Esophagus squamous epithelium (tissue), 5 donors: ENCODE data around the gene SNX14. TPM values are rescaled to one million over a fixed set of nuclear protein-coding genes. Genes with fewer than 3 reads are reported as not detected.

Experiments used
- DNase-seq: peaks from one replicate; lab custom pipeline; 2025; lab: John Stamatoyannopoulos, UW
- H3K27ac ChIP-seq, 4 donors: fragments of 200-600 bp; sonication (generic); one replicate each; pipeline ENCODE4 v1.5.1; 2016 to 2019; ENCODE audit warnings: mild to moderate bottlenecking in 1 of 4
- H3K27me3 ChIP-seq, 4 donors: fragments of 200-600 bp; sonication (generic); 1 replicate in 3 of 4; 2 replicates in 1 of 4; pipeline versions ENCODE4 v1.5.1 to v1.6.0; 2017 to 2021; ENCODE audit warnings: antibody characterized with exemption in 1 of 4
- H3K36me3 ChIP-seq, 3 donors: fragments of 200-600 bp; sonication (generic); one replicate each; pipeline ENCODE4 v1.5.1; 2016 to 2019
- H3K4me1 ChIP-seq, 3 donors: fragments of 200-600 bp; sonication (generic); one replicate each; pipeline ENCODE4 v1.5.1; 2017 to 2019
- H3K4me3 ChIP-seq, 4 donors: fragments of 200-600 bp; sonication (generic); 1 replicate in 3 of 4; 2 replicates in 1 of 4; pipeline ENCODE4 v1.5.1; 2016 to 2019; ENCODE audit warnings: mild to moderate bottlenecking in 2 of 4, moderate library complexity in 1 of 4
- H3K9me3 ChIP-seq, 3 donors: fragments of 200-600 bp; sonication (generic); one replicate each; pipeline ENCODE4 v1.5.1; 2016 to 2019
- POLR2A ChIP-seq, 4 donors: fragments of 450-650 bp; IDR thresholded peaks; one replicate each; pipeline ENCODE4 v1.6.1; 2017; ENCODE audit warnings: antibody characterized with exemption in 4 of 4, mild to moderate bottlenecking in 4 of 4, moderate library complexity in 3 of 4
- WGBS, 2 donors: methylation state at CpG; one replicate each; pipeline ENCODE4 v1.1.5; 2018; 5-methylcytosine and 5-hydroxymethylcytosine counted together
- intact Hi-C: fragments of 100-400 bp; cut with DNase I; formaldehyde crosslinking; loops from one replicate; pipeline ENCODE4 v1.15.0; 2022
- total RNA-seq, 4 donors: library from RNA; depleted of rRNA; stranded (reverse); fragments of >200 nt; gene quantifications; one replicate each; pipeline ENCODE4 v1.1.0, GENCODE V29; 2016
- TF ChIP-seq, protein P1 (sequence below), 6 experiments: fragments of 450-650 bp in 4 of 6; fragments of 200-600 bp in 2 of 6; sonication (generic) in 2 of 6; IDR thresholded peaks; one replicate each; pipeline ENCODE4 v1.5.1; 2016 to 2019; ENCODE audit warnings: antibody characterized with exemption in 6 of 6, mild to moderate bottlenecking in 4 of 6, moderate library complexity in 4 of 6
- donor health status: DM: yes; HTN: yes; CAD: no.

SNX14 gene
- total RNA-seq, 4 donors from 2014 or later = 40.5 to 52.3 (median 46.2) TPM

GRCh38 chr6:85493389-85493788, 100.3 kb downstream of the SNX14 start:
- Histone ChIP-seq H3K27ac (no peak overlapping the region), H3K9me3 (peaks cover 0 to 7% (median 0%) of the 10 kb centered on the region in 3 donors), H3K27me3 (no peaks in the 10 kb centered on the region), H3K4me1 (no peaks in the 10 kb centered on the region), H3K36me3 (no peaks in the 10 kb centered on the region), H3K4me3 (no peak overlapping the region)
- no peak for DNase-seq
- intact Hi-C loops = no loop called here
- 81 to 100% methylated on average over 1 of the region's 1 CpG for WGBS, 2 donors
- TF ChIP-seq POLR2A (IDR thresholded peaks at IDR 0.05) = no peak
- TF ChIP-seq, protein P1, sequence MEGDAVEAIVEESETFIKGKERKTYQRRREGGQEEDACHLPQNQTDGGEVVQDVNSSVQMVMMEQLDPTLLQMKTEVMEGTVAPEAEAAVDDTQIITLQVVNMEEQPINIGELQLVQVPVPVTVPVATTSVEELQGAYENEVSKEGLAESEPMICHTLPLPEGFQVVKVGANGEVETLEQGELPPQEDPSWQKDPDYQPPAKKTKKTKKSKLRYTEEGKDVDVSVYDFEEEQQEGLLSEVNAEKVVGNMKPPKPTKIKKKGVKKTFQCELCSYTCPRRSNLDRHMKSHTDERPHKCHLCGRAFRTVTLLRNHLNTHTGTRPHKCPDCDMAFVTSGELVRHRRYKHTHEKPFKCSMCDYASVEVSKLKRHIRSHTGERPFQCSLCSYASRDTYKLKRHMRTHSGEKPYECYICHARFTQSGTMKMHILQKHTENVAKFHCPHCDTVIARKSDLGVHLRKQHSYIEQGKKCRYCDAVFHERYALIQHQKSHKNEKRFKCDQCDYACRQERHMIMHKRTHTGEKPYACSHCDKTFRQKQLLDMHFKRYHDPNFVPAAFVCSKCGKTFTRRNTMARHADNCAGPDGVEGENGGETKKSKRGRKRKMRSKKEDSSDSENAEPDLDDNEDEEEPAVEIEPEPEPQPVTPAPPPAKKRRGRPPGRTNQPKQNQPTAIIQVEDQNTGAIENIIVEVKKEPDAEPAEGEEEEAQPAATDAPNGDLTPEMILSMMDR (IDR thresholded peaks at IDR 0.05) = no peak

- H3K4me1 ChIP-seq = no peaks in the 10 kb centered on the region
- no peaks in the 10 kb centered on the region for H3K36me3 ChIP-seq
- intact Hi-C loops = no loop called here
- 34 to 84% methylated on average over 2 to 6 of the region's 6 CpGs for WGBS, 2 donors
- H3K27ac ChIP-seq = no peak overlapping the region
- H3K27me3 ChIP-seq = no peaks in the 10 kb centered on the region
- no peak for DNase-seq
- no peak for TF ChIP-seq POLR2A (IDR thresholded peaks at IDR 0.05)
- TF ChIP-seq, protein P1 (IDR thresholded peaks at IDR 0.05) = no peak
- H3K9me3 ChIP-seq = no peaks in the 10 kb centered on the region
- no peak overlapping the region for H3K4me3 ChIP-seq
These were observed 103.0 kb downstream of the SNX14 start for GRCh38 chr6:85490516-85491248.

DNA sequence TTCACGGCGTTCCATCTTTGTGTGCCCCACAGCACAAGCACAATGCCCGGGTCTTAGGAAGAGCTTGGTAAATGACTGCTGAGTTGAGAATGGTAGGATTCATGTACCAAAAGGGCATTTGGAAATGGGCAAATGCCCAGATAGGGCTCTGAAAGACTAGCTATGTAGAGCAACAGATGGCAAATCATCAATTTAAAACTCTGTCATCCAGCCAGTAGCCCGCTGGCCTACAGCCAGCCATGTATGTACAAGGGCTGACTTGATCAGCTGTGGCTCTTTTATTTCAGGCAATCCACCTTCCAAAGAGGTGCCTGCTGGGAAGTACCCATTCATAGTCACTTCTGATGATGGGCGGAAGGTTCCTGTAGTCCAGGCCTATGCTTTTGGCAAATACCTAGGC, 108.7 kb downstream of the SNX14 start:
- no peaks in the 10 kb centered on the region for H3K9me3 ChIP-seq
- intact Hi-C loops = no loop called here
- WGBS, 2 donors = 78 to 80% methylated on average over 3 to 5 of the region's 5 CpGs
- no peak for TF ChIP-seq POLR2A (IDR thresholded peaks at IDR 0.05)
- TF ChIP-seq, protein P1 (IDR thresholded peaks at IDR 0.05) = no peak
- H3K4me1 ChIP-seq = peaks cover 0 to 8% (median 0%) of the 10 kb centered on the region in 3 donors
- H3K4me3 ChIP-seq = no peak overlapping the region
- H3K36me3 ChIP-seq = no peaks in the 10 kb centered on the region
- DNase-seq = no peak
- H3K27me3 ChIP-seq = no peaks in the 10 kb centered on the region
- no peak overlapping the region for H3K27ac ChIP-seq

DNA sequence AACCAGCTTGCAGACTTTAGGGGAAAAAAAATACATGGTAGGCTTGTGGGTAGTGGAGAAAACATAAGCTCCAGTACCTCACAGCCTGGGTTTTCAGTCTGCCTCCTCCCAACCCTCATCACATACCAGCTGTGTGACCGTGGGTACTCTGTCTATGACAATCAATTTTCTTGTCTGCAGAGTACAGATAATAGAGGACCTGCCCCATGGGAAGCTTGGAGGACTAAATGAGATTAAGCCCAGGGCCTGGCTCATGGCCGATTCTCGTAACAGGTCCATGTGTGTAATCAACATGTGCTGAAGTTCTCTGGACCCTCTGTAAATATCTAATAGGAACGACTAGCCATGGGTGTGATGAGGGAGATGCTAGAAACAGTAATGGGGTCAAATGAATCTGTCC, 109.8 kb downstream of the SNX14 start:
- intact Hi-C loops = loop anchor here (2.0 kb wide), 1 partner anchor 129 kb away; no protein-coding TSS in a partner anchor

More for the DNA sequence above, 109.8 kb downstream of the SNX14 start:
- no peak for DNase-seq
- 67 to 76% methylated on average over 4 of the region's 4 CpGs for WGBS, 2 donors
- Histone ChIP-seq H3K27ac (no peak overlapping the region), H3K4me1 (peaks cover 0 to 8% (median 0%) of the 10 kb centered on the region in 3 donors), H3K27me3 (no peaks in the 10 kb centered on the region), H3K4me3 (no peak overlapping the region), H3K9me3 (no peaks in the 10 kb centered on the region), H3K36me3 (no peaks in the 10 kb centered on the region)
- TF ChIP-seq, protein P1 (IDR thresholded peaks at IDR 0.05) = no peak
- TF ChIP-seq POLR2A (IDR thresholded peaks at IDR 0.05) = no peak
